Mammary epithelial cell (primary cell): ENCODE data around the gene TMEM89.

Experiments used
- EZH2 ChIP-seq: IDR thresholded peaks from 2 replicates; pipeline ENCODE4 v1.6.1; 2012; ENCODE audit warnings: low read length, inconsistent platforms, borderline replicate concordance
- TF ChIP-seq, protein P1 (sequence below), 2 donors: IDR thresholded peaks in 1 of 2; conservative IDR thresholded peaks in 1 of 2; 2 replicates each; pipeline ENCODE4 v1.5.1; 2011 to 2012; ENCODE audit warnings: inconsistent platforms in 2 of 2, low read length in 2 of 2, mild to moderate bottlenecking in 2 of 2, control low read depth in 1 of 2, low read depth in 1 of 2; ENCODE audit not compliant: insufficient read depth in 1 of 2; ENCODE audit errors: extremely low read depth in 1 of 2

DNA sequence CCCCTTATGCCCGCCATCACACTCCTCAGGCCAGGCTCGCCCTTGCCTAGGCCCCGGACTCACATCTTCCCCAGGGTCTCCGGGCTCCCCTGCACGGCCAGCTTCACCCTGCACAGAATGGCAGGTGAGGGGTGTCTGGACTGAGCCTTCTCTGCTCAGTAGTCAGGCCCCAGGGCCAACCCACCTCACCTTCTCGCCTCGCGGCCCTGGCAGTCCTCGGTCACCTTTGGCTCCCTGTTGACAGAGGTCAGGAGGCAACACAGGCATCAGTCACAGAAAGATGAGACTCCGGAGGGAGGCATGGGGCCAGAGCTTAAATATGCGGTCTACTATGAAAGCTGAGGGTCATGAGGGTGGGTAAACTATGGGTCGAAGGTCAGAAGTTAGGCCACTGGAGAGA, 49.6 kb downstream of the TMEM89 start:
- TF ChIP-seq, protein P1, sequence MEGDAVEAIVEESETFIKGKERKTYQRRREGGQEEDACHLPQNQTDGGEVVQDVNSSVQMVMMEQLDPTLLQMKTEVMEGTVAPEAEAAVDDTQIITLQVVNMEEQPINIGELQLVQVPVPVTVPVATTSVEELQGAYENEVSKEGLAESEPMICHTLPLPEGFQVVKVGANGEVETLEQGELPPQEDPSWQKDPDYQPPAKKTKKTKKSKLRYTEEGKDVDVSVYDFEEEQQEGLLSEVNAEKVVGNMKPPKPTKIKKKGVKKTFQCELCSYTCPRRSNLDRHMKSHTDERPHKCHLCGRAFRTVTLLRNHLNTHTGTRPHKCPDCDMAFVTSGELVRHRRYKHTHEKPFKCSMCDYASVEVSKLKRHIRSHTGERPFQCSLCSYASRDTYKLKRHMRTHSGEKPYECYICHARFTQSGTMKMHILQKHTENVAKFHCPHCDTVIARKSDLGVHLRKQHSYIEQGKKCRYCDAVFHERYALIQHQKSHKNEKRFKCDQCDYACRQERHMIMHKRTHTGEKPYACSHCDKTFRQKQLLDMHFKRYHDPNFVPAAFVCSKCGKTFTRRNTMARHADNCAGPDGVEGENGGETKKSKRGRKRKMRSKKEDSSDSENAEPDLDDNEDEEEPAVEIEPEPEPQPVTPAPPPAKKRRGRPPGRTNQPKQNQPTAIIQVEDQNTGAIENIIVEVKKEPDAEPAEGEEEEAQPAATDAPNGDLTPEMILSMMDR (conservative IDR thresholded peaks at IDR 0.05 in 1 of 2, IDR thresholded peaks at IDR 0.05 in 1 of 2; ENCODE audit: extremely low read depth in 1 of 2, insufficient read depth in 1 of 2, low read depth in 1 of 2, low read length in 2 of 2), result no peak
- no peak for TF ChIP-seq EZH2
